ENCODE data around the gene HOXC6.

Gene HOXC6

GRCh38 chr12:54019091-54019811, 9.0 kb upstream of the HOXC6 start:
- Histone ChIP-seq H3K9ac (ENCODE audit: low read length) (peak overlapping the region; percentile 88), H3K27me3 (ENCODE audit: control insufficient read depth, insufficient read depth, low read length) (peaks cover 100% of the 10 kb centered on the region), H3K27ac (ENCODE audit: low read depth, low read length) (no peak overlapping the region), H3K9me3 (ENCODE audit: control insufficient read depth, insufficient read depth, low read depth, low read length) (no peaks in the 10 kb centered on the region), H3K4me1 (ENCODE audit: control insufficient read depth, insufficient read depth, low read length) (peaks cover 24% of the 10 kb centered on the region), H3K36me3 (ENCODE audit: control insufficient read depth, insufficient read depth, low read length) (no peaks in the 10 kb centered on the region), H3K4me3 (ENCODE audit: low read depth, low read length) (peak overlapping the region; percentile 61)

DNA sequence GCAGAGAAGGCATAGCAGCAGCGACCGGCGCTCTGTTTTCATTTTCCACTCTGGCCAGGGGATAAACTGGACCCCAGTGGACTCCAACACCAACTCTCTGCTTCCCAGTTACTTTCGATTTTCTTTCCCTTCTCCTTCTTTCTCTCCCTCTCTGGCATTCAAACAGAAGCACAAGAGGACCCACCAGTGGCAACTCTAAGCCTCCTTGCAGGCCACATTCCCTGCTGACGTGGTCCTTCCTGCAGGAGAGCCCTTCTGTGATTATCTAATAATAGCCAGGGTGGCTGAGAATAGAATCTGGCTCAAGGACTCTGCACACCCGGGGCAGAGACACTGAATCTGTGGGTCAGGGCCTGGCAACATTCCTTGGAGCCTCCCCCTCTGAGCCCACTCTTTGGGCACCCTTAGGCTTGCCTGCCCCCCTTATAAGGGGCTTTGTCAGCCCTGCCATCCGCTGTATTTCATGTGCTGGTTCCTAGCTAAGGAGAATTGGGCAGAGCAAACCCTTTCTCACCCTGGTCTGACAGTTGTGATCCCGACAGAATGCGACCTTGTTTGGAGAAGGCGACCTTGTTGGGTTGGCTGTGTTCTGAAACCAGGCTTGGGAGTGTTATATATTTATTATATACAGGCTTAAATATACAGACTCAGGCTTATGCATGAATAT, 8.2 kb upstream of the HOXC6 start:
- Histone ChIP-seq H3K36me3 (ENCODE audit: control insufficient read depth, insufficient read depth, low read length) (no peaks in the 10 kb centered on the region), H3K9ac (ENCODE audit: low read length) (peak overlapping the region; percentile 88), H3K27me3 (ENCODE audit: control insufficient read depth, insufficient read depth, low read length) (peaks cover 100% of the 10 kb centered on the region), H3K4me3 (ENCODE audit: low read depth, low read length) (peak overlapping the region; percentile 45; the same call in 1 of the 2 replicates), H3K9me3 (ENCODE audit: control insufficient read depth, insufficient read depth, low read depth, low read length) (no peaks in the 10 kb centered on the region), H3K4me1 (ENCODE audit: control insufficient read depth, insufficient read depth, low read length) (peaks cover 24% of the 10 kb centered on the region), H3K27ac (ENCODE audit: low read depth, low read length) (no peak overlapping the region; the same call in 1 of the 2 replicates)

GRCh38 chr12:54020591-54021405, 7.4 kb upstream of the HOXC6 start:
- Histone ChIP-seq H3K36me3 (ENCODE audit: control insufficient read depth, insufficient read depth, low read length) (no peaks in the 10 kb centered on the region), H3K4me3 (ENCODE audit: low read depth, low read length) (peak overlapping the region; percentile 45; the same call in 1 of the 2 replicates), H3K9me3 (ENCODE audit: control insufficient read depth, insufficient read depth, low read depth, low read length) (no peaks in the 10 kb centered on the region), H3K9ac (ENCODE audit: low read length) (peak overlapping the region; percentile 88), H3K27me3 (ENCODE audit: control insufficient read depth, insufficient read depth, low read length) (peaks cover 100% of the 10 kb centered on the region), H3K4me1 (ENCODE audit: control insufficient read depth, insufficient read depth, low read length) (peaks cover 25% of the 10 kb centered on the region), H3K27ac (ENCODE audit: low read depth, low read length) (no peak overlapping the region; the same call in 1 of the 2 replicates)

GRCh38 chr12:54021432-54022013, 6.7 kb upstream of the HOXC6 start:
- peak overlapping the region; percentile 88 for H3K9ac ChIP-seq (ENCODE audit: low read length)
- no peaks in the 10 kb centered on the region for H3K36me3 ChIP-seq (ENCODE audit: control insufficient read depth, insufficient read depth, low read length)
- peaks cover 28% of the 10 kb centered on the region for H3K4me1 ChIP-seq (ENCODE audit: control insufficient read depth, insufficient read depth, low read length)
- no peak overlapping the region; the same call in 1 of the 2 replicates for H3K27ac ChIP-seq (ENCODE audit: low read depth, low read length)
- no peaks in the 10 kb centered on the region for H3K9me3 ChIP-seq (ENCODE audit: control insufficient read depth, insufficient read depth, low read depth, low read length)
- peaks cover 100% of the 10 kb centered on the region for H3K27me3 ChIP-seq (ENCODE audit: control insufficient read depth, insufficient read depth, low read length)
- peak overlapping the region; percentile 45; the same call in 1 of the 2 replicates for H3K4me3 ChIP-seq (ENCODE audit: low read depth, low read length)

DNA sequence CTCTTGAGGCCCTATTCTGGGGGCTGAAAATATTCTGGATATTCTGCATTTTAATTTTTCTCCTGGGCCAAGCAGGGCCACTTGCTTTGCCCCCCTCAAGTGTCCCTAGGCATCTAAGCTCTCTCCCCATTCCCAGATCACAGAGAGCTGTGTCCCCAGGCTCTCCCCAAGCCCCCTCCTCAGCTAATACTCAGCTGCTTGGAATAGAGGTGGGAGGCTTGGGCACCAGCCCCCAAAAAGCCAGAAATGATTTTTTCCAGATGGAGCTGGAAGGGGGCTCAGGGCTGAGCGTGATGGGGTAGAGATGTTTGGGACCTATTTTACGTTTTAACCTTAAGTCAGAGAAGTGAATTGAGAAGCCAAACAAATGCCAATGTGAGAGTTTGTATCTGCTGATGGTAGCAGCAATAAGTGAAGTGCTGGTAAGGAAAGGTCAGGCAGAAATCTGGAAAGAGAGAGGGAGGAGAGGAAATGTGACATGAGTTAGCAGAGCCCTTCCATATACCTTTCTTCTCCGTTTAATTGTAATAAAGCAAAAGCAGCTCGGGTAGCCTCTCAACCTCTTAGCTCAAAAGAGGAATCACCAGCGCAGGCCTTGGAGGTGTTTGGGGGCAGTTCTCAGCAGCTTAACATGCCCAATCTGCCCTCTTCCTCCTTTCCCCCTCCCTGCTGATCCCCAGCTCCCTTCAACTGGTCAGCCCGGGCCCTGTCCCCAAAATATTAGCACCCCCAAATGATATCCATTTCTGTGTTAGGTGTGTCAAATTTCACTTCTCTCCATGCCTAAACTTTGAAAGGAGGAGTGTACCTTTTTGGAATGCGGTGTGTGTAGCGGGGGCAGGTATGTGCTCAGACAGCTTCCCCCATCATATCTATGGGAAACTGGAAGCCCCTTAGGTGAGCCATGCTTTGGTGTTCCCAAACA, 5.0 kb upstream of the HOXC6 start:
- Histone ChIP-seq H3K27ac (ENCODE audit: low read depth, low read length) (no peak overlapping the region; the same call in 1 of the 2 replicates), H3K36me3 (ENCODE audit: control insufficient read depth, insufficient read depth, low read length) (no peaks in the 10 kb centered on the region), H3K27me3 (ENCODE audit: control insufficient read depth, insufficient read depth, low read length) (peaks cover 100% of the 10 kb centered on the region), H3K9me3 (ENCODE audit: control insufficient read depth, insufficient read depth, low read depth, low read length) (no peaks in the 10 kb centered on the region), H3K4me1 (ENCODE audit: control insufficient read depth, insufficient read depth, low read length) (peaks cover 19% of the 10 kb centered on the region), H3K9ac (ENCODE audit: low read length) (peak overlapping the region; percentile 70), H3K4me3 (ENCODE audit: low read depth, low read length) (peak overlapping the region; percentile 12; the same call in 1 of the 2 replicates)

GRCh38 chr12:54024127-54024526, 4.1 kb upstream of the HOXC6 start:
- Histone ChIP-seq H3K36me3 (ENCODE audit: control insufficient read depth, insufficient read depth, low read length) (no peaks in the 10 kb centered on the region), H3K9ac (ENCODE audit: low read length) (peak overlapping the region; percentile 60), H3K27ac (ENCODE audit: low read depth, low read length) (no peak overlapping the region), H3K4me1 (ENCODE audit: control insufficient read depth, insufficient read depth, low read length) (peaks cover 19% of the 10 kb centered on the region; the same call in 1 of the 2 replicates), H3K9me3 (ENCODE audit: control insufficient read depth, insufficient read depth, low read depth, low read length) (no peaks in the 10 kb centered on the region), H3K27me3 (ENCODE audit: control insufficient read depth, insufficient read depth, low read length) (peaks cover 100% of the 10 kb centered on the region), H3K4me3 (ENCODE audit: low read depth, low read length) (no peak overlapping the region; the same call in 1 of the 2 replicates)

DNA sequence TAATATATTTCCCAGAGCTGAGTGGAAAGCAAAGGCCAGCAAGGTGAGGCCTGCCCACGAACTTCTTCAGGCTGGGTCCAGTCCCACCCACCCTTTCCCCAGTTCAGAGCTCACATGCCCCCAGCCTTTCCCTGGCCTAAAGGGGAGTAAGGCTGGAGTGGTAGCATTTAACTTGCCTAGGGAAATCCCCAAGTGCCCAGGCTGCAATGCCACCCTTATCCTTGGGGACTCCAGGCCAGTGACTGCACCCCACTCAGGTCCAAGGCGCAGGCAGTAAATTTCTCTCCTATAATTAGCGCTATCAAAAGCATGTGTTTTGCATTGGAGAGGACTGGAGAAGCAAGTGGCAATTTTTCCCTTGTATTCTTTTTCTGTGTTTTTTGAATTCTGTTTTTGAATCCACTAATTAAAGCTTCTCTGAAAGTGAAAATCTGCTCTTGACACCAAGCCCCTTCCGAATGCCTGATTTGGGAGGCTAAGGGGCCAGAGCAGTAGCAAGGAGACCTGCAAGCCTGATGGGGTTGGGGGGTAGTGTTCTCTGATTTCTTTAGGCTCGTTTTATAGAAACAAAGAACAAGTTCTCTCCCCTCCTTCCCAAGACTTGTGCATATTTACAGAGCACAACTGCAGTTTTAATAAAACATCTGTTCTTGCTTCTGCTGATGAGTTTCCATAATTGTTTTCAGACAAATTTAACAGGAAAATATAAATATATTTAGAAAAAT, 3.5 kb upstream of the HOXC6 start:
- Histone ChIP-seq H3K9me3 (ENCODE audit: control insufficient read depth, insufficient read depth, low read depth, low read length) (no peaks in the 10 kb centered on the region), H3K4me3 (ENCODE audit: low read depth, low read length) (no peak overlapping the region), H3K4me1 (ENCODE audit: control insufficient read depth, insufficient read depth, low read length) (peaks cover 23% of the 10 kb centered on the region), H3K9ac (ENCODE audit: low read length) (peak overlapping the region; percentile 60), H3K27me3 (ENCODE audit: control insufficient read depth, insufficient read depth, low read length) (peaks cover 100% of the 10 kb centered on the region), H3K36me3 (ENCODE audit: control insufficient read depth, insufficient read depth, low read length) (no peaks in the 10 kb centered on the region), H3K27ac (ENCODE audit: low read depth, low read length) (no peak overlapping the region)

- Histone ChIP-seq H3K9ac (ENCODE audit: low read length) (peak overlapping the region; percentile 68), H3K36me3 (ENCODE audit: control insufficient read depth, insufficient read depth, low read length) (no peaks in the 10 kb centered on the region), H3K9me3 (ENCODE audit: control insufficient read depth, insufficient read depth, low read depth, low read length) (no peaks in the 10 kb centered on the region), H3K4me1 (ENCODE audit: control insufficient read depth, insufficient read depth, low read length) (peaks cover 21% of the 10 kb centered on the region), H3K4me3 (ENCODE audit: low read depth, low read length) (no peak overlapping the region), H3K27ac (ENCODE audit: low read depth, low read length) (no peak overlapping the region; the same call in 1 of the 2 replicates), H3K27me3 (ENCODE audit: control insufficient read depth, insufficient read depth, low read length) (peaks cover 100% of the 10 kb centered on the region)
Observed at GRCh38 chr12:54025499-54026405, 2.5 kb upstream of the HOXC6 start.

Data from HUES6 (cell line).